GM12875 (cell line): ENCODE measurements around the gene LRTM2.

Experiments used
- H3K4me3 ChIP-seq: one replicate; pipeline ENCODE4 v1.5.1; 2011; ENCODE audit warnings: low read depth, low read length, control low read depth
- TF ChIP-seq, protein P1 (sequence below): IDR thresholded peaks from 2 replicates; pipeline ENCODE4 v1.5.1; 2011; ENCODE audit warnings: low read depth, mild to moderate bottlenecking, control low read depth, inconsistent platforms, low read length, moderate library complexity, borderline replicate concordance; ENCODE audit not compliant: insufficient read depth

LRTM2 gene

DNA sequence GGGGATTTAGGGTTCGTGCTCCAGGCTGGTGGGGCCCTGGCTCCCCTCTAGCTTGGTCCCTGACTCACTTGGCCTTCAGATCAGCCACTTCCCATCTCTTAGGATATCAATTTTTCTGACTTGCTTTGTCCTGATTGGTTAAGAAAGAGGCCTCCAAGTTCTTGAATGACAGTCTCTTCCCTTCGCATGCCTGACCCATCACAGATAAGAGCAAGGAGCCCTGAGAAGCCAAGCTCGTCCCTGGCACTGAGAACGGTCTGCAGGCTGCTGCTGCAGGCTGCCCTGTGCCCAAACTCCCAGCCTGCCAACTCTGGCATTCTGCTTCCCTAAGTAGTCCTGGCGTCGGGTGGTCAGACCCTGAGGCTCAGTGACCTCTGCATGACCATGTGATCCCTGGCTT is 794 bp upstream of the LRTM2 start:
- TF ChIP-seq, protein P1, sequence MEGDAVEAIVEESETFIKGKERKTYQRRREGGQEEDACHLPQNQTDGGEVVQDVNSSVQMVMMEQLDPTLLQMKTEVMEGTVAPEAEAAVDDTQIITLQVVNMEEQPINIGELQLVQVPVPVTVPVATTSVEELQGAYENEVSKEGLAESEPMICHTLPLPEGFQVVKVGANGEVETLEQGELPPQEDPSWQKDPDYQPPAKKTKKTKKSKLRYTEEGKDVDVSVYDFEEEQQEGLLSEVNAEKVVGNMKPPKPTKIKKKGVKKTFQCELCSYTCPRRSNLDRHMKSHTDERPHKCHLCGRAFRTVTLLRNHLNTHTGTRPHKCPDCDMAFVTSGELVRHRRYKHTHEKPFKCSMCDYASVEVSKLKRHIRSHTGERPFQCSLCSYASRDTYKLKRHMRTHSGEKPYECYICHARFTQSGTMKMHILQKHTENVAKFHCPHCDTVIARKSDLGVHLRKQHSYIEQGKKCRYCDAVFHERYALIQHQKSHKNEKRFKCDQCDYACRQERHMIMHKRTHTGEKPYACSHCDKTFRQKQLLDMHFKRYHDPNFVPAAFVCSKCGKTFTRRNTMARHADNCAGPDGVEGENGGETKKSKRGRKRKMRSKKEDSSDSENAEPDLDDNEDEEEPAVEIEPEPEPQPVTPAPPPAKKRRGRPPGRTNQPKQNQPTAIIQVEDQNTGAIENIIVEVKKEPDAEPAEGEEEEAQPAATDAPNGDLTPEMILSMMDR, result no peak
- no peak overlapping the region for H3K4me3 ChIP-seq

DNA sequence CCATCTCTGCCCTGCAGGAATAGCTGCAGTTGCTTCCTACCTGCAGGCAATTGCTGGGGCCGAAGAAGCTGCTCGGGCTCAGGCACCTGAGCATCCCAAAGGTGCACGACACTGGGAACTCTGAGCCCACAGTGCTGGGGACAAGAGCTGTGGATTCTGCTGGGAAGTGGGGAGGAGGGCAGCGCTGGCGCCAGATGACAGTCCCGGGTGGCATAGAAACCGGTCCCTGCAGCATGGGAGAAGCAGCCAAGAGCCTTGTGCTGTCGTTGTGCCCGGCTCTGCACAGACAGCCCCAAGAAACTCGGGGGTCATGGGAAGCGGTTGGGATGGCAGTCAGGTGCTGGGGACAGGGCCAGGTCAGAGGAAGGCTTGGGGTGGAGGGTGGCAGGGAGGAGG is 529 bp downstream of the LRTM2 start:
- TF ChIP-seq, protein P1, result no peak
- no peak overlapping the region for H3K4me3 ChIP-seq

DNA sequence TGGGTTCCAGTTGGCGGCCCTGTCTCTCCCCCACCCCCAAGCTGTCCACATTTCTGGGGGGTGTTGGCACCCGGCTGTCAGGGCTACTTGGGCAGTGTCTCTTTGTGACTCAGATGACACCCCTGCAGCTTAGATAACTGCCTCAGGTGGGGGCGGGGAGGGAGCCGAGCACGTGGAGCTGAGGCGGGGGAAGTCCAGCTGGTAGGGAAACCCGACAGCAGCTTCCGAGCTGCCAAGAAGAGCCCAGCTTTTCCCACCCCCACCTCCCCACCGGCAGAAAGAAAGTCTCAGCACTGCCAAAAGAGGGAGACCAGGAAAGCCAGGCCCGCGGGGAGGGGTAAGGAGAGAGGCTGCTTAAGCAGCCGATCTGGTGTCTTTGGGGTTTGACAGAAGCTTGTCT is 1.4 kb downstream of the LRTM2 start:
- TF ChIP-seq, protein P1, result no peak
- no peak overlapping the region for H3K4me3 ChIP-seq

DNA sequence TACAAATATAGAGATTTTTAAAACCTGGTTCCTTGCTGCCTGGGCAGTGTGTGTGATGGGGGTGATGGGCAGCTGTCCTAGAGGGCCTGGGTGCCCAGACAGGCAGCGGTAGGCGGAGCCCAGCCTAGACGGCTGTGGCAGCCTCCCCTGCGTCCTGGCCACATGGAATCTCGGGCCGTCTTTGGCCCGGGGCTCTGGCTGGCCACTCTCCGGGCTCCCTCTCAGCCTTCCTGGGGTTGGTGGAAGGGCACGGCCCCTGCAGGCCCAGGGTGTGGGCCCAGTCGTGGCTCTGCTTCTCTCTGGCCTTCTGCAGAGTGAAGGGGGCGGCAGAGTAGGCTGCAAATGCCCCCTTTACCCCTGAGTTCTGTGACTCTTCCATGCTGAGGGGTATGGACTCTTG is 2.3 kb downstream of the LRTM2 start:
- TF ChIP-seq, protein P1, result no peak
- H3K4me3 ChIP-seq, result no peak overlapping the region

DNA sequence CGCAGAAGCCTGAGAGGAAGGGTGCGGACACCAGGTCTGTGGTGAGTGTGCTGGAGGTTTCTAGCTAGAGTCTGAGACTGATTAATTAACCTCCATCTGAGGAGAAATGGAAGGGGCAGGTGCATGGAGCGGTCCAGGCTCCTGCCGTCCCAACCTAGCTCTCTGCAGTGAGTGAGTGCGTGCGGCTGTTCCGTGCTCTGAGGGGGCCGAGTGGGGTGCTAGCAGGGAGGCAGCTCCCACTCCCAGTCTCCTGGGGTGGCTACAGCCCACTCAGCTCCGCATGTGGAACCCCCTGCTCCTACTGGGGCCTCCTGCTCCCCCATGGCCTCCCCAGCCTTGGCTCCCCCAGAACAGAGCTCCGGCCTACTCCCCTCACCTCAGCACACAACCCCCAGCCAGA is 2.9 kb downstream of the LRTM2 start:
- TF ChIP-seq, protein P1, result no peak
- no peak overlapping the region for H3K4me3 ChIP-seq

DNA sequence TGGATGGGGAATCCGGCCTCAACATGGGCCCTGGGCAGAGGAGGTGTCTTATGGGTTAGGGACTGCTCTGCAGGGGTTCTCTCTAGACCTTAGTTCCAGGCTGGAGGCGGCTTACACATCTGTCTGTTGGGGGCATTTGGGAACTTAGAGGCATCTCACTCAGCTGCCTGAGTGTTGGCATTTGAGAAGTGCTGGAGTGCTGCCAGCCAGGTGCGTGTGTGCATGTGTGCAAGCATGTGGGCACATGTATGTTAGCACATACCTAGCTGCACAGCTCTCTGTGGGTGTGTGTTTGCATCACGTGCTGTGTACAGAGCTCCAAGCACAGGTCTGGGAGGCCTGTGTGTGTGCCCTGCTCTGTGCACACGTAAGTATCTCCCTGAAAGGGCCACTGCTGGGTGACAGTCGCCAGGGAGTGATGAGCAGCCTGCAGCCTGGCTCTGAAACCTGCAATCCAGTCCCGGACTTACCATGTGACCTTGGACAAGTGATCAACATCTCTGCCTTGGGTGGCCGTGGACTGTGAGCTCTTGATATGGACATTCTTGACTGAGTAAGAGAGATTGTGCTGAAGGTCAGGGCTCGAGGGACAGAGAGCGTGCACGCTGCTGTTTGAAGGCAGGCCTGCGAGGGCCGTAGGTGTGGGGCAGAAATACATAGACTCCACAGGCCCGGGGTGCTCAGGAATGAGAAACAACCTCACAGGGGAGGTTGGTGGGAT is 5.2 kb downstream of the LRTM2 start:
- H3K4me3 ChIP-seq, result no peak overlapping the region
- TF ChIP-seq, protein P1, result no peak

DNA sequence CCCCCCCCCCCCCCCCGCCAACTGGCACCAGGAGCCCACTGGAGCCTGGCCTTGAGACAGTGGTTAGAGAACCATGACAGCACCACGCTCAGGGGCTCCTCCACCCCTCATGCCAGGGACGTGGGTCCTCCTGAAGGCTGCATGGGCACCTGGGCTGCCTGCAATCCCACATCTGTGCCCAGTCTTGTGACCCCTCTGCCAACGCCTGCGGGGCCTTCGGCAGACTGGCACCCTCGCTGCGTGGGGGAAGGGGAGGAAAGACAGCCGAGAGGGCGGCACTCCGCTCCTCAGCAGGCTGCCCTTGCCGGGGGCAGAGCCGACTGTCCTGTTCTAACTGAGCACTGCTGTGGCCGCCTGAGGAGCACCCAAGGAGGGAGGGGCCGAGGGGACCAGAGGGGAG is 6.0 kb downstream of the LRTM2 start:
- H3K4me3 ChIP-seq, result no peak overlapping the region
- TF ChIP-seq, protein P1, result no peak
